Body of pancreas (tissue), 4 donors: ENCODE results near the gene SPOUT1.

Experiments used
- CTCF ChIP-seq, 7 experiments: fragments of 450-650 bp in 4 of 7; fragments of 200-600 bp in 3 of 7; sonication (generic) in 3 of 7; IDR thresholded peaks; one replicate each; pipeline ENCODE4 v1.5.1; 2016 to 2019; ENCODE audit warnings: antibody characterized with exemption in 7 of 7
- POLR2A ChIP-seq, 3 donors: fragments of 450-650 bp; IDR thresholded peaks; one replicate each; pipeline ENCODE4 v1.6.1; 2016; ENCODE audit warnings: antibody characterized with exemption in 3 of 3, mild to moderate bottlenecking in 2 of 3

- TF ChIP-seq CTCF (IDR thresholded peaks at IDR 0.05) = no peak
- TF ChIP-seq POLR2A (IDR thresholded peaks at IDR 0.05) = no peak
Observed at GRCh38 chr9:128860937-128861336, 31.3 kb upstream of the SPOUT1 start.
